Subcutaneous abdominal adipose tissue (tissue), 5 donors: Measurements from ENCODE around the gene CCDC194.
"Not testable (repeated sequence)": the region's sequence is repeated elsewhere in the genome, so short reads cannot be mapped to it uniquely, and the experiment has no call there.

ENCODE experiments used
- H3K27ac ChIP-seq: one replicate; pipeline ENCODE4 v1.7.0; 2013; ENCODE audit warnings: low read depth, mild to moderate bottlenecking, inconsistent platforms, low read length, moderate library complexity
- H3K27me3 ChIP-seq, 5 donors: one replicate each; pipeline ENCODE4 v1.7.0; 2013; ENCODE audit warnings: low read length in 5 of 5, inconsistent platforms in 1 of 5; ENCODE audit not compliant: control insufficient read depth in 5 of 5, insufficient read depth in 4 of 5
- H3K36me3 ChIP-seq, 5 donors: one replicate each; pipeline ENCODE4 v1.7.0; 2013; ENCODE audit warnings: low read length in 5 of 5; ENCODE audit not compliant: control insufficient read depth in 5 of 5, insufficient read depth in 5 of 5
- H3K4me1 ChIP-seq, 5 donors: one replicate each; pipeline ENCODE4 v1.7.0; 2013; ENCODE audit warnings: low read length in 5 of 5, mild to moderate bottlenecking in 3 of 5, moderate library complexity in 1 of 5; ENCODE audit not compliant: control insufficient read depth in 5 of 5, insufficient read depth in 5 of 5
- H3K4me3 ChIP-seq, 5 donors: one replicate each; pipeline ENCODE4 v1.7.0; 2013; ENCODE audit warnings: low read length in 5 of 5, low read depth in 1 of 5
- H3K9ac ChIP-seq, 5 donors: one replicate each; pipeline ENCODE4 v1.7.0; 2013; ENCODE audit warnings: low read length in 5 of 5, mild to moderate bottlenecking in 4 of 5, moderate library complexity in 3 of 5
- H3K9me3 ChIP-seq, 5 donors: one replicate each; pipeline ENCODE4 v1.7.0; 2013; ENCODE audit warnings: low read length in 5 of 5; ENCODE audit not compliant: control insufficient read depth in 5 of 5
- donor health status: healthy.
- donor health status: healthy.
- donor health status: healthy.
- donor health status: healthy.
- donor health status: healthy.

CCDC194 gene

GRCh38 chr19:17376935-17377600, 16.9 kb downstream of the CCDC194 start, which contains the start of gene PLVAP:
PLVAP (minus strand) TSS chr19:17377342; CDS start chr19:17377288, 54 bp downstream.
- Histone ChIP-seq H3K27me3 (peaks cover 0 to 3% (median 0%) of the 10 kb centered on the region in 5 donors), H3K36me3 (no peaks in the 10 kb centered on the region), H3K27ac (peak within 1 kb of the TSS; percentile 30), H3K4me3 (peak within 1 kb of the TSS in 3 of 5 donors; percentile 54 to 70 (median 64)), H3K9ac (peak within 1 kb of the TSS in 1 of 5 donors; percentile 46), H3K4me1 (peaks cover 2 to 28% (median 11%) of the 10 kb centered on the region in 5 donors), H3K9me3 (peaks cover 0 to 3% (median 0%) of the 10 kb centered on the region in 5 donors)

- Histone ChIP-seq H3K4me3 (no peak overlapping the region), H3K9me3 (no peaks in the 10 kb centered on the region), H3K36me3 (peaks cover 0 to 8% (median 0%) of the 10 kb centered on the region in 5 donors), H3K4me1 (peaks cover 0 to 9% (median 2%) of the 10 kb centered on the region in 5 donors), H3K27me3 (peaks cover 0 to 3% (median 0%) of the 10 kb centered on the region in 5 donors), H3K9ac (no peak overlapping the region), H3K27ac (no peak overlapping the region)
These were observed 23.9 kb downstream of the CCDC194 start for GRCh38 chr19:17370026-17370587.

GRCh38 chr19:17365361-17365760, 28.6 kb downstream of the CCDC194 start:
- Histone ChIP-seq H3K9ac (no peak overlapping the region), H3K9me3 (no peaks in the 10 kb centered on the region), H3K4me1 (peaks cover 0 to 5% (median 2%) of the 10 kb centered on the region in 5 donors), H3K27ac (no peak overlapping the region), H3K27me3 (peaks cover 0 to 3% (median 0%) of the 10 kb centered on the region in 5 donors), H3K36me3 (peaks cover 0 to 11% (median 0%) of the 10 kb centered on the region in 5 donors), H3K4me3 (no peak overlapping the region)

- not testable (repeated sequence) for H3K27me3 ChIP-seq, H3K4me3 ChIP-seq, H3K9me3 ChIP-seq, H3K27ac ChIP-seq, H3K9ac ChIP-seq, H3K4me1 ChIP-seq
- peaks cover 0 to 11% (median 0%) of the 10 kb centered on the region in 5 donors for H3K36me3 ChIP-seq
These were observed 30.0 kb downstream of the CCDC194 start for GRCh38 chr19:17363852-17364605.

GRCh38 chr19:17359905-17360800, 33.8 kb downstream of the CCDC194 start:
- Histone ChIP-seq H3K27ac (no peak overlapping the region), H3K4me1 (peaks cover 0 to 21% (median 2%) of the 10 kb centered on the region in 5 donors), H3K27me3 (no peaks in the 10 kb centered on the region), H3K4me3 (no peak overlapping the region), H3K36me3 (peaks cover 0 to 3% (median 0%) of the 10 kb centered on the region in 5 donors), H3K9ac (no peak overlapping the region), H3K9me3 (no peaks in the 10 kb centered on the region)

GRCh38 chr19:17358395-17358794, 35.6 kb downstream of the CCDC194 start:
- peaks cover 0 to 24% (median 2%) of the 10 kb centered on the region in 5 donors for H3K4me1 ChIP-seq
- H3K36me3 ChIP-seq: no peaks in the 10 kb centered on the region
- H3K27ac ChIP-seq: peak overlapping the region; percentile 60
- H3K4me3 ChIP-seq: no peak overlapping the region
- peaks cover 0 to 3% (median 0%) of the 10 kb centered on the region in 5 donors for H3K27me3 ChIP-seq
- peak overlapping the region in 1 of 5 donors; percentile 41 for H3K9ac ChIP-seq
- no peaks in the 10 kb centered on the region for H3K9me3 ChIP-seq

- no peaks in the 10 kb centered on the region for H3K36me3 ChIP-seq
- H3K4me3 ChIP-seq: no peak overlapping the region
- H3K27ac ChIP-seq: peak overlapping the region; percentile 60
- peaks cover 0 to 5% (median 0%) of the 10 kb centered on the region in 5 donors for H3K27me3 ChIP-seq
- peaks cover 0 to 30% (median 7%) of the 10 kb centered on the region in 5 donors for H3K4me1 ChIP-seq
- no peaks in the 10 kb centered on the region for H3K9me3 ChIP-seq
- H3K9ac ChIP-seq: peak overlapping the region in 1 of 5 donors; percentile 30
These were observed 36.3 kb downstream of the CCDC194 start for GRCh38 chr19:17357724-17358123.

GRCh38 chr19:17357078-17357666, 36.8 kb downstream of the CCDC194 start:
- H3K4me3 ChIP-seq: no peak overlapping the region
- peak overlapping the region; percentile 60 for H3K27ac ChIP-seq
- peaks cover 0 to 36% (median 7%) of the 10 kb centered on the region in 5 donors for H3K4me1 ChIP-seq
- peaks cover 0 to 6% (median 0%) of the 10 kb centered on the region in 5 donors for H3K27me3 ChIP-seq
- H3K9me3 ChIP-seq: no peaks in the 10 kb centered on the region
- no peaks in the 10 kb centered on the region for H3K36me3 ChIP-seq
- H3K9ac ChIP-seq: no peak overlapping the region

GRCh38 chr19:17353386-17353785, 40.6 kb downstream of the CCDC194 start:
- Histone ChIP-seq H3K9ac (no peak overlapping the region), H3K27ac (no peak overlapping the region), H3K27me3 (peaks cover 0 to 23% (median 6%) of the 10 kb centered on the region in 5 donors), H3K4me1 (peaks cover 0 to 62% (median 19%) of the 10 kb centered on the region in 5 donors), H3K9me3 (no peaks in the 10 kb centered on the region), H3K4me3 (no peak overlapping the region), H3K36me3 (peaks cover 0 to 4% (median 0%) of the 10 kb centered on the region in 5 donors)
